Fibroblast of lung (primary cell): Measurements from ENCODE around the gene MRPL4. TPM values are rescaled to one million over a fixed set of nuclear protein-coding genes. Genes with fewer than 3 reads are reported as not detected.

Source experiments
- DNase-seq, 2 donors: peaks; one replicate each; pipeline versions ENCODE4 v3.0.0 to v3.0.0-alpha.2; 2010; ENCODE audit warnings: low read depth in 2 of 2
- H2AFZ ChIP-seq: 2 replicates; pipeline ENCODE4 v1.5.1; 2012; ENCODE audit warnings: low read length, control low read depth, inconsistent platforms
- H3K27ac ChIP-seq: 2 replicates; pipeline ENCODE4 v1.5.1; 2011; ENCODE audit warnings: low read length, control low read depth; ENCODE audit not compliant: insufficient read depth
- H3K27me3 ChIP-seq: 2 replicates; pipeline ENCODE4 v1.5.1; 2011; ENCODE audit warnings: mild to moderate bottlenecking, low read length; ENCODE audit not compliant: control insufficient read depth, insufficient read depth
- H3K36me3 ChIP-seq: 2 replicates; pipeline ENCODE4 v1.5.1; 2011; ENCODE audit warnings: low read length; ENCODE audit not compliant: control insufficient read depth, insufficient read depth
- H3K4me1 ChIP-seq: 2 replicates; pipeline ENCODE4 v1.5.1; 2011; ENCODE audit warnings: low read length; ENCODE audit not compliant: control insufficient read depth, insufficient read depth; ENCODE audit errors: extremely low read depth
- H3K4me2 ChIP-seq: 2 replicates; pipeline ENCODE4 v1.5.1; 2011; ENCODE audit warnings: low read length, control low read depth; ENCODE audit not compliant: insufficient read depth; ENCODE audit errors: extremely low read depth
- H3K4me3 ChIP-seq, 4 experiments: fragments of 200-600 bp in 1 of 4; sonication (generic) in 1 of 4; replicated peaks in 1 of 4; 2 replicates each; pipeline ENCODE4 v1.5.1; 2011 to 2016; ENCODE audit warnings: low read length in 4 of 4, low read depth in 3 of 4, mild to moderate bottlenecking in 3 of 4, control low read depth in 2 of 4, inconsistent platforms in 1 of 4, mixed read lengths in 1 of 4; ENCODE audit not compliant: insufficient read depth in 1 of 4; ENCODE audit errors: control extremely low read depth in 1 of 4
- H3K79me2 ChIP-seq: 2 replicates; pipeline ENCODE4 v1.5.1; 2012; ENCODE audit warnings: mild to moderate bottlenecking, low read length, inconsistent platforms; ENCODE audit not compliant: control insufficient read depth, insufficient read depth
- H3K9ac ChIP-seq: 2 replicates; pipeline ENCODE4 v1.5.1; 2011; ENCODE audit warnings: mild to moderate bottlenecking, low read length, control low read depth; ENCODE audit not compliant: insufficient read depth
- H3K9me3 ChIP-seq: 2 replicates; pipeline ENCODE4 v1.5.1; 2012; ENCODE audit warnings: low read depth, low read length; ENCODE audit not compliant: control insufficient read depth, insufficient read depth
- H4K20me1 ChIP-seq: 2 replicates; pipeline ENCODE4 v1.5.1; 2011; ENCODE audit warnings: low read length; ENCODE audit not compliant: control insufficient read depth, insufficient read depth; ENCODE audit errors: extremely low read depth
- EZH2 ChIP-seq: IDR thresholded peaks from 2 replicates; pipeline ENCODE4 v1.5.1; 2012; ENCODE audit warnings: low read length, control low read depth, mild to moderate bottlenecking; ENCODE audit errors: missing control alignments
- polyA plus RNA-seq, 2 donors: library from polyadenylated mRNA; depleted of rRNA in 1 of 2; stranded (reverse) in 1 of 2; unstranded in 1 of 2; fragments of >200 nt; gene quantifications; 2 replicates each; pipeline ENCODE4 v1.2.1, GENCODE V29; 2011 to 2012; ENCODE audit warnings: missing spikeins in 1 of 2
- total RNA-seq: library from RNA; depleted of rRNA; stranded (reverse); fragments of >200 nt; gene quantifications from 2 replicates; pipeline ENCODE4 v1.2.1, GENCODE V29; 2014
- TF ChIP-seq, protein P1 (sequence below), 2 donors: IDR thresholded peaks in 1 of 2; conservative IDR thresholded peaks in 1 of 2; 1 replicate in 1 of 2; 2 replicates in 1 of 2; pipeline ENCODE4 v1.5.1; 2011 to 2012; ENCODE audit warnings: low read length in 2 of 2, control low read depth in 1 of 2, inconsistent platforms in 1 of 2, low read depth in 1 of 2, mild to moderate bottlenecking in 1 of 2

Gene MRPL4
- total and polyA plus RNA-seq, 2 donors (not counting 1 experiment from before 2014, with no cell fraction given), result 17.2 to 25.7 TPM

DNA sequence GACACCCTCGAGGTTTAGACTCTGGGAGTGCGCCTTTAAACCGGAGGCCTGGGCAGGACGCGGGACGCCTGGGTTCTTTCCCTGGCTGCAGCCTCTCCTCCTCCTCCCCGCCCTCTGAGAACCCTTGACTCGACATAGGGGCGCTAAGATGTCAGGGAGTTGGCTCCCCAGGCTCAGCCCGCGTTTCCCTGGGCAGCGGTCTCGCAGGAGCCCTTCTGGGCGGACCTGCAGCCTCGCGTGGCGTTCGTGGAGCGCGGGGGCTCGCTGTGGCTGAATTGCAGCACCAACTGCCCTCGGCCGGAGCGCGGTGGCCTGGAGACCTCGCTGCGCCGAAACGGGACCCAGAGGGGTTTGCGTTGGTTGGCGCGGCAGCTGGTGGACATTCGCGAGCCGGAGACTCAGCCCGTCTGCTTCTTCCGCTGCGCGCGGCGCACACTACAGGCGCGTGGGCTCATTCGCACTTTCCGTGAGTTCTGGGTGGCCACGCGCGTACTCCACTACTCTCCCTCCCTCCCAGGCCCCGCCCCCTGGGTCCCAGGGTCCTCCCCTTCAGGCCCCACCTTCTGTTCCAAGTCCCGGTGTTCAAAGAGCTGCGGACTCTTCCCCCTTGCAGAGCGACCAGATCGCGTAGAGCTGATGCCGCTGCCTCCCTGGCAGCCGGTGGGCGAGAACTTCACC lies 39.0 kb downstream of the MRPL4 start:
- DNase-seq, result peak in 1 of 2 donors; percentile 40
- Histone ChIP-seq H3K4me3 (peak overlapping the region; percentile 47 to 60 (median 56)), H2AFZ (peak overlapping the region; percentile 21), H3K9me3 (no peaks in the 10 kb centered on the region), H4K20me1 (no peaks in the 10 kb centered on the region), H3K27ac (no peak overlapping the region), H3K27me3 (peaks cover 53% of the 10 kb centered on the region), H3K79me2 (no peaks in the 10 kb centered on the region), H3K36me3 (no peaks in the 10 kb centered on the region), H3K9ac (peak overlapping the region; percentile 7), H3K4me1 (peaks cover 13% of the 10 kb centered on the region), H3K4me2 (peak overlapping the region; percentile 93)
- TF ChIP-seq, protein P1, sequence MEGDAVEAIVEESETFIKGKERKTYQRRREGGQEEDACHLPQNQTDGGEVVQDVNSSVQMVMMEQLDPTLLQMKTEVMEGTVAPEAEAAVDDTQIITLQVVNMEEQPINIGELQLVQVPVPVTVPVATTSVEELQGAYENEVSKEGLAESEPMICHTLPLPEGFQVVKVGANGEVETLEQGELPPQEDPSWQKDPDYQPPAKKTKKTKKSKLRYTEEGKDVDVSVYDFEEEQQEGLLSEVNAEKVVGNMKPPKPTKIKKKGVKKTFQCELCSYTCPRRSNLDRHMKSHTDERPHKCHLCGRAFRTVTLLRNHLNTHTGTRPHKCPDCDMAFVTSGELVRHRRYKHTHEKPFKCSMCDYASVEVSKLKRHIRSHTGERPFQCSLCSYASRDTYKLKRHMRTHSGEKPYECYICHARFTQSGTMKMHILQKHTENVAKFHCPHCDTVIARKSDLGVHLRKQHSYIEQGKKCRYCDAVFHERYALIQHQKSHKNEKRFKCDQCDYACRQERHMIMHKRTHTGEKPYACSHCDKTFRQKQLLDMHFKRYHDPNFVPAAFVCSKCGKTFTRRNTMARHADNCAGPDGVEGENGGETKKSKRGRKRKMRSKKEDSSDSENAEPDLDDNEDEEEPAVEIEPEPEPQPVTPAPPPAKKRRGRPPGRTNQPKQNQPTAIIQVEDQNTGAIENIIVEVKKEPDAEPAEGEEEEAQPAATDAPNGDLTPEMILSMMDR (conservative IDR thresholded peaks at IDR 0.05 in 1 of 2, IDR thresholded peaks at IDR 0.05 in 1 of 2; ENCODE audit: low read depth in 1 of 2, low read length in 2 of 2), result no peak
- no peak for TF ChIP-seq EZH2

DNA sequence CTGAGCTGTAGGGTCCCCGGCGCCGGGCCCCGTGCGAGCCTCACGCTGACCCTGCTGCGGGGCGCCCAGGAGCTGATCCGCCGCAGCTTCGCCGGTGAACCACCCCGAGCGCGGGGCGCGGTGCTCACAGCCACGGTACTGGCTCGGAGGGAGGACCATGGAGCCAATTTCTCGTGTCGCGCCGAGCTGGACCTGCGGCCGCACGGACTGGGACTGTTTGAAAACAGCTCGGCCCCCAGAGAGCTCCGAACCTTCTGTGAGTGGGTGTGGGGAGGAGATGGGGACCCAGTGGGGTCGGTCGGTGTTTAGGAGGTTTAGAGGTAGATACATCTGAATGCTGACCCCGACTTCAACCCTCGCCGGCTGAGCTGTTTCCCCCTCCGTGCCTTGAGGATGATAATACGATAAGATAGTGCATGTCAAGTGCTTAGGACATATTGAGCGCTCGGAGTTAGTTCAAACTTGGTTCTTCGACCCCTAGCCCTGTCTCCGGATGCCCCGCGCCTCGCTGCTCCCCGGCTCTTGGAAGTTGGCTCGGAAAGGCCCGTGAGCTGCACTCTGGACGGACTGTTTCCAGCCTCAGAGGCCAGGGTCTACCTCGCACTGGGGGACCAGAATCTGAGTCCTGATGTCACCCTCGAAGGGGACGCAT lies 39.7 kb downstream of the MRPL4 start:
- Histone ChIP-seq H3K27ac (no peak overlapping the region), H3K79me2 (no peaks in the 10 kb centered on the region), H3K9ac (no peak overlapping the region), H3K4me2 (peak overlapping the region; percentile 93), H3K4me3 (peak overlapping the region; percentile 47 to 60 (median 56)), H2AFZ (peak overlapping the region; percentile 36), H3K4me1 (peaks cover 13% of the 10 kb centered on the region), H3K9me3 (no peaks in the 10 kb centered on the region), H3K36me3 (no peaks in the 10 kb centered on the region), H3K27me3 (peaks cover 55% of the 10 kb centered on the region), H4K20me1 (no peaks in the 10 kb centered on the region)
- TF ChIP-seq, protein P1 (conservative IDR thresholded peaks at IDR 0.05 in 1 of 2, IDR thresholded peaks at IDR 0.05 in 1 of 2; ENCODE audit: low read depth in 1 of 2, low read length in 2 of 2), result no peak
- TF ChIP-seq EZH2, result peak; percentile 54
- DNase-seq, result no peak

DNA sequence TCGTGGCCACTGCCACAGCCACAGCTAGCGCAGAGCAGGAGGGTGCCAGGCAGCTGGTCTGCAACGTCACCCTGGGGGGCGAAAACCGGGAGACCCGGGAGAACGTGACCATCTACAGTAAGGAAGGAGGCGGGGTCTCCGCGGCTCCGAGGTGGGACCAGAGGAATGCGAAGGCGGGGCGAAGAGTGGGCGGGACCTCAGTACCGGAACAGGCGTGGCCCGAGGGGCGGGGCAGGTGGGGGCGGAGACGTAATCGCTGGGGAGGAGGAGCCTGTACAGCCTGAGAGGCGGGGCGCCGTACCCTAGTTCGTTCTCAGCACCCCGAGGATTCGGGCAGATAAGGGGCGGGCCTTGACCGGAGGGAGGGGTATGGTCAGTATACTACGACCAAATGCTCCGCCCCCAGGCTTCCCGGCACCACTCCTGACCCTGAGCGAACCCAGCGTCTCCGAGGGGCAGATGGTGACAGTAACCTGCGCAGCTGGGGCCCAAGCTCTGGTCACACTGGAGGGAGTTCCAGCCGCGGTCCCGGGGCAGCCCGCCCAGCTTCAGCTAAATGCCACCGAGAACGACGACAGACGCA lies 40.3 kb downstream of the MRPL4 start:
- H3K4me1 ChIP-seq, result peaks cover 13% of the 10 kb centered on the region
- peak in 1 of 2 donors; percentile 59 for DNase-seq
- peak overlapping the region; percentile 36 for H2AFZ ChIP-seq
- H4K20me1 ChIP-seq, result no peaks in the 10 kb centered on the region
- no peaks in the 10 kb centered on the region for H3K36me3 ChIP-seq
- H3K27me3 ChIP-seq, result peaks cover 55% of the 10 kb centered on the region
- no peak overlapping the region for H3K27ac ChIP-seq
- peak overlapping the region; percentile 93 for H3K4me2 ChIP-seq
- peak overlapping the region; percentile 47 to 60 (median 56) for H3K4me3 ChIP-seq
- H3K9ac ChIP-seq, result no peak overlapping the region
- no peaks in the 10 kb centered on the region for H3K79me2 ChIP-seq
- H3K9me3 ChIP-seq, result no peaks in the 10 kb centered on the region
- TF ChIP-seq, protein P1 (conservative IDR thresholded peaks at IDR 0.05 in 1 of 2, IDR thresholded peaks at IDR 0.05 in 1 of 2; ENCODE audit: low read depth in 1 of 2, low read length in 2 of 2), result no peak
- TF ChIP-seq EZH2, result no peak
